KMS-11 (cell line): ENCODE measurements around the gene PERP.

Experiments used
- H2AFZ ChIP-seq: fragments of 200-600 bp; sonication (generic); 2 replicates; pipeline ENCODE4 v1.6.1; 2016; ENCODE audit warnings: antibody characterized with exemption, mixed run types, low read depth
- H3K27ac ChIP-seq: fragments of 200-600 bp; sonication (generic); 2 replicates; pipeline ENCODE4 v1.6.1; 2016; ENCODE audit warnings: mild to moderate bottlenecking, mixed run types
- H3K27me3 ChIP-seq: fragments of 200-600 bp; sonication (generic); 2 replicates; pipeline ENCODE4 v1.6.1; 2017; ENCODE audit warnings: mild to moderate bottlenecking, low read depth, mixed run types, moderate library complexity; ENCODE audit not compliant: insufficient read depth
- H3K36me3 ChIP-seq: fragments of 200-600 bp; sonication (generic); 2 replicates; pipeline ENCODE4 v1.6.1; 2017; ENCODE audit warnings: mild to moderate bottlenecking, mixed run types; ENCODE audit not compliant: insufficient read depth
- H3K4me1 ChIP-seq: fragments of 200-600 bp; sonication (generic); 2 replicates; pipeline ENCODE4 v1.6.1; 2016; ENCODE audit warnings: mild to moderate bottlenecking, low read depth, mixed run types; ENCODE audit not compliant: poor library complexity, severe bottlenecking
- H3K4me2 ChIP-seq: fragments of 200-600 bp; sonication (generic); 2 replicates; pipeline ENCODE4 v1.7.0; 2016; ENCODE audit warnings: mild to moderate bottlenecking, mixed run types
- H3K4me3 ChIP-seq: fragments of 200-600 bp; sonication (generic); IDR thresholded peaks from 2 replicates; pipeline ENCODE4 v1.6.1; 2017; ENCODE audit warnings: low read depth, low read length, mixed read lengths; ENCODE audit not compliant: insufficient read depth
- H3K79me2 ChIP-seq: fragments of 200-600 bp; sonication (generic); 2 replicates; pipeline ENCODE4 v1.6.1; 2016; ENCODE audit warnings: low read depth, mixed run types; ENCODE audit not compliant: insufficient read depth
- H3K9ac ChIP-seq: fragments of 200-600 bp; sonication (generic); 2 replicates; pipeline ENCODE4 v1.6.1; 2016; ENCODE audit warnings: mild to moderate bottlenecking, mixed run types
- H4K20me1 ChIP-seq: fragments of 200-600 bp; sonication (generic); 2 replicates; pipeline ENCODE4 v1.6.1; 2016; ENCODE audit warnings: mild to moderate bottlenecking, mixed run types; ENCODE audit not compliant: insufficient read depth
- CTCF ChIP-seq: fragments of 200-600 bp; sonication (generic); conservative IDR thresholded peaks from 2 replicates; pipeline ENCODE4 v1.6.1; 2017; ENCODE audit warnings: low read depth, mild to moderate bottlenecking, antibody characterized with exemption, low read length, moderate library complexity, mixed read lengths

The PERP gene

GRCh38 chr6:138103871-138104270 lies 3.3 kb downstream of the PERP start:
- H2AFZ ChIP-seq, result no peak overlapping the region
- no peak overlapping the region for H3K4me3 ChIP-seq
- no peak overlapping the region for H3K9ac ChIP-seq
- H3K4me2 ChIP-seq, result no peak overlapping the region
- peaks cover 17% of the 10 kb centered on the region for H3K4me1 ChIP-seq
- no peak for TF ChIP-seq CTCF
- no peaks in the 10 kb centered on the region for H3K36me3 ChIP-seq
- H3K79me2 ChIP-seq, result 0 out of 2 replicates have a peak, but pooled peaks cover 8% of the 10 kb centered on the region
- no peak overlapping the region for H3K27ac ChIP-seq
- no peaks in the 10 kb centered on the region for H4K20me1 ChIP-seq
- H3K27me3 ChIP-seq, result no peaks in the 10 kb centered on the region

GRCh38 chr6:138101946-138102731 lies 5.1 kb downstream of the PERP start:
- no peak for TF ChIP-seq CTCF
- no peak overlapping the region for H3K9ac ChIP-seq
- no peak overlapping the region for H3K27ac ChIP-seq

GRCh38 chr6:138099832-138100231 lies 7.4 kb downstream of the PERP start:
- TF ChIP-seq CTCF, result no peak
- Histone ChIP-seq H3K4me3 (no peak overlapping the region), H2AFZ (no peak overlapping the region), H3K27me3 (no peaks in the 10 kb centered on the region), H3K4me2 (no peak overlapping the region), H3K27ac (no peak overlapping the region), H4K20me1 (no peaks in the 10 kb centered on the region), H3K9ac (no peak overlapping the region), H3K36me3 (no peaks in the 10 kb centered on the region), H3K4me1 (peaks cover 1% of the 10 kb centered on the region), H3K79me2 (0 out of 2 replicates have a peak, but pooled peaks cover 5% of the 10 kb centered on the region)

More at GRCh38 chr6:138101946-138102731, 5.1 kb downstream of the PERP start:
- Histone ChIP-seq H3K36me3 (no peaks in the 10 kb centered on the region), H4K20me1 (no peaks in the 10 kb centered on the region), H3K79me2 (0 out of 2 replicates have a peak, but pooled peaks cover 8% of the 10 kb centered on the region), H2AFZ (no peak overlapping the region), H3K4me3 (no peak overlapping the region), H3K27me3 (no peaks in the 10 kb centered on the region), H3K4me2 (no peak overlapping the region), H3K4me1 (peaks cover 12% of the 10 kb centered on the region)

- H3K36me3 ChIP-seq, result no peaks in the 10 kb centered on the region
- no peak overlapping the region for H3K4me3 ChIP-seq
- H3K27me3 ChIP-seq, result no peaks in the 10 kb centered on the region
- no peak overlapping the region for H3K27ac ChIP-seq
- H4K20me1 ChIP-seq, result no peaks in the 10 kb centered on the region
- H3K4me1 ChIP-seq, result no peaks in the 10 kb centered on the region
- no peak for TF ChIP-seq CTCF
- no peak overlapping the region for H3K4me2 ChIP-seq
- H3K9ac ChIP-seq, result no peak overlapping the region
- no peaks in the 10 kb centered on the region for H3K79me2 ChIP-seq
- H2AFZ ChIP-seq, result no peak overlapping the region
These were observed 8.9 kb downstream of the PERP start for GRCh38 chr6:138098306-138098705.
